ENCODE data around the gene CAGE1.
"Not testable (repeated sequence)": the region's sequence is repeated elsewhere in the genome, so short reads cannot be mapped to it uniquely, and the experiment has no call there.

CAGE1 gene

GRCh38 chr6:7323074-7323473 lies 66.5 kb downstream of the CAGE1 start:
- TF ChIP-seq, protein P1, sequence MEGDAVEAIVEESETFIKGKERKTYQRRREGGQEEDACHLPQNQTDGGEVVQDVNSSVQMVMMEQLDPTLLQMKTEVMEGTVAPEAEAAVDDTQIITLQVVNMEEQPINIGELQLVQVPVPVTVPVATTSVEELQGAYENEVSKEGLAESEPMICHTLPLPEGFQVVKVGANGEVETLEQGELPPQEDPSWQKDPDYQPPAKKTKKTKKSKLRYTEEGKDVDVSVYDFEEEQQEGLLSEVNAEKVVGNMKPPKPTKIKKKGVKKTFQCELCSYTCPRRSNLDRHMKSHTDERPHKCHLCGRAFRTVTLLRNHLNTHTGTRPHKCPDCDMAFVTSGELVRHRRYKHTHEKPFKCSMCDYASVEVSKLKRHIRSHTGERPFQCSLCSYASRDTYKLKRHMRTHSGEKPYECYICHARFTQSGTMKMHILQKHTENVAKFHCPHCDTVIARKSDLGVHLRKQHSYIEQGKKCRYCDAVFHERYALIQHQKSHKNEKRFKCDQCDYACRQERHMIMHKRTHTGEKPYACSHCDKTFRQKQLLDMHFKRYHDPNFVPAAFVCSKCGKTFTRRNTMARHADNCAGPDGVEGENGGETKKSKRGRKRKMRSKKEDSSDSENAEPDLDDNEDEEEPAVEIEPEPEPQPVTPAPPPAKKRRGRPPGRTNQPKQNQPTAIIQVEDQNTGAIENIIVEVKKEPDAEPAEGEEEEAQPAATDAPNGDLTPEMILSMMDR (IDR thresholded peaks at IDR 0.05; ENCODE audit: control extremely low read depth, extremely low read depth, low read depth, missing control alignments), result no peak
- ChIA-PET POLR2A (no interaction called here), CTCF (no interaction called here)
- no peak for DNase-seq (ENCODE audit: extremely low spot score)

- CTCF ChIA-PET, result not testable (repeated sequence)
Measured at GRCh38 chr6:7321866-7322265, 67.7 kb downstream of the CAGE1 start.

GRCh38 chr6:7319406-7319805 lies 70.1 kb downstream of the CAGE1 start:
- DNase-seq (ENCODE audit: extremely low spot score); CTCF ChIA-PET: not testable (repeated sequence)
- POLR2A ChIA-PET, result interaction anchor here (0.6 kb wide), 1 partner anchor 584 kb away, joined by 4 read pairs; no protein-coding TSS in a partner anchor

More at GRCh38 chr6:7321866-7322265, 67.7 kb downstream of the CAGE1 start:
- DNase-seq (ENCODE audit: extremely low spot score); POLR2A ChIA-PET: not testable (repeated sequence)

GRCh38 chr6:7317538-7317937 lies 72.0 kb downstream of the CAGE1 start:
- POLR2A ChIA-PET, result interaction anchor here (1.0 kb wide), 1 partner anchor 25 kb away, joined by 3 read pairs; no protein-coding TSS in a partner anchor
- TF ChIP-seq, protein P1 (IDR thresholded peaks at IDR 0.05; ENCODE audit: control extremely low read depth, extremely low read depth, low read depth, missing control alignments), result no peak
- CTCF ChIA-PET, result interaction anchor here (1.0 kb wide), 1 partner anchor 74 kb away, joined by 3 read pairs; no protein-coding TSS in a partner anchor
- no peak for DNase-seq (ENCODE audit: extremely low spot score)

- no peak for DNase-seq (ENCODE audit: extremely low spot score)
- POLR2A ChIA-PET, result interaction anchor here (0.6 to 1.0 kb wide), 2 partner anchors 25 to 50 kb away, joined by 3 read pairs; no protein-coding TSS in a partner anchor
- CTCF ChIA-PET, result interaction anchor here (1.0 to 1.8 kb wide), 3 partner anchors 12 to 84 kb away, joined by 3 to 4 read pairs (median 4); no protein-coding TSS in a partner anchor
- TF ChIP-seq, protein P1 (IDR thresholded peaks at IDR 0.05; ENCODE audit: control extremely low read depth, extremely low read depth, low read depth, missing control alignments), result no peak
Measured at GRCh38 chr6:7316658-7317533, 72.6 kb downstream of the CAGE1 start.

- TF ChIP-seq, protein P1 (IDR thresholded peaks at IDR 0.05; ENCODE audit: control extremely low read depth, extremely low read depth, low read depth, missing control alignments), result no peak
- POLR2A ChIA-PET, result interaction anchor here (0.6 kb wide), 1 partner anchor 49 kb away, joined by 3 read pairs; no protein-coding TSS in a partner anchor
- CTCF ChIA-PET, result interaction anchor here (1.3 to 1.9 kb wide), 5 partner anchors 9 to 85 kb away, joined by 3 to 10 read pairs (median 4); partner anchors contain the start of genes CAGE1 and RIOK1
- DNase-seq (ENCODE audit: extremely low spot score), result no peak
Measured at GRCh38 chr6:7315948-7316365, 73.6 kb downstream of the CAGE1 start.

- POLR2A ChIA-PET; DNase-seq (ENCODE audit: extremely low spot score): not testable (repeated sequence)
- CTCF ChIA-PET, result interaction anchor here (1.1 to 1.9 kb wide), 5 partner anchors 10 to 85 kb away, joined by 3 to 10 read pairs (median 5); partner anchors contain the start of genes CAGE1 and RIOK1
Measured at GRCh38 chr6:7315087-7315947, 74.2 kb downstream of the CAGE1 start.
